D721Med (cell line): Measurements from ENCODE around the gene POLH.
"Not testable (repeated sequence)": the region's sequence is repeated elsewhere in the genome, so short reads cannot be mapped to it uniquely, and the experiment has no call there.

ENCODE experiments used
- DNase-seq: peaks from one replicate; pipeline ENCODE4 v3.0.0; 2011; ENCODE audit warnings: low spot score; ENCODE audit not compliant: insufficient read length
- FAIRE-seq: peaks from 2 replicates; lab custom pipeline; 2011; peaks lifted over from hg19 to GRCh38; lab: Jason Lieb, UNC
- CTCF ChIP-seq: IDR thresholded peaks from 2 replicates; pipeline ENCODE4 v1.5.1; 2012; ENCODE audit warnings: mild to moderate bottlenecking, control low read depth; ENCODE audit not compliant: insufficient read depth; ENCODE audit errors: missing control alignments

Gene POLH

DNA sequence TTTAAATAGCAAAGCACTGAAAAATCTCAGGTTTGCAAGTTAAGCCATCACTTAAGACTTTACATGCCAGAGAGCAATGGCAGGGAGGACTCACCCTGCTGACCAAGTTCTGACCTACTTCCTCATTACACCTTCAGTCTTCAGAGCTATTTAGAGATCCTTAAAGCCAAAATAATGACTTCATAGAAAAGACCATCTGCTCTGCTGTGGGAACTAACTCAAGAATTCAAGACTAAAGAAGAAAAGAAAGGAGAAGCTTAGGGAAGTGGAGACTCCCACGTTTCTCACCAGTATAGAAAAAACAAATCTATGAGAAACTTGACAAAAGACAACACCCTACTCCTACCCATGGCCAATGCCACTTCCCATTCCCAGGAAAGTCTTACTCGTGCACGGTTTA lies 28.8 kb upstream of the POLH start:
- TF ChIP-seq CTCF: no peak

GRCh38 chr6:43557620-43558019 lies 18.4 kb upstream of the POLH start:
- DNase-seq, FAIRE-seq: not testable (repeated sequence)

More for the DNA sequence above, 28.8 kb upstream of the POLH start:
- DNase-seq: no peak
- FAIRE-seq: no peak

DNA sequence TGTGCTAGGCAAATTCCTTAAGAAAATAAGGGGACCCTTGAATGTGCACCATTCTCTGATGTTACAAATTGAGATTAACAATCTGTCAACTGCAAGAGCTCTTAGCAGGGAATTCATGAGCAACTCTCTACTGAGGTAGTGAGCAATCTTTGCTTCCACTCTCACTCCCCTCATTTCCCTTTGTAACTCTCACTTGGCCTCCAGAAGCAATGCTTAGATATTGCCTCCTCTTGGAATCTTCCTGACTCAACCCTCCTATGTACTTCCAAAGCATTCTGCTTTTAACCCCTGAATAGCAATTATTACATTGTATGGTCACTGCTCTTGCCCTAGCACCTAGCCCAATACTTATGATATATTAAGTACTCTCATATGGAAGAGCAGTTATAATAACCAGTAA lies 16.7 kb upstream of the POLH start:
- DNase-seq (no peak), FAIRE-seq (no peak)
- no peak for TF ChIP-seq CTCF

DNA sequence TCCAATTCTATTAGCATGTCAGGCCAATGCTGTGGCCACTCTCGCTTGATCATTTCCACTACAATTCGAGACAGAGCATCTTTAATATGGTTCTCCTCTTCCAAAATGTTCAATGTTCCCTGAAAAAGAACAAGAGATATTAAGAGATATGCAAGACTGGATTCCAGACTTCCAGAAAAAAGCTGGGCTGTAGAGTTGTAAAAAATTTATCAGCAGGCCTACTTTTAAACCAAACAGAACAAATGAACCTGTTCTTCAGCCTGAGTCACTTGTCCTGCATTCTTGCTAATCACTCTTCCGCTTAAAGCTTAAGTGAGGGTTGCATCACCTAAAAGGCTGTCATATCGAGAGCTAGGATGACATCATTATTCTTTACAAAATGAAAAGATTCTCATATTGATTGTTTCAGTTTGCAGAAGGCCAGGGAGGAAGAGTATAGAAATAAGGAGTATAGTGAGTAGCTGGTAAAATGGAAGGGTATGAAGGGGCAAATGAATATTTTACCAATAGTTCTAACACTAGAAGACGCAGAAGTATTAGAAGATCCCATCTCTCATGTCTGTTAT lies 5.0 kb upstream of the POLH start:
- no peak for DNase-seq
- FAIRE-seq: no peak
- no peak for TF ChIP-seq CTCF

DNA sequence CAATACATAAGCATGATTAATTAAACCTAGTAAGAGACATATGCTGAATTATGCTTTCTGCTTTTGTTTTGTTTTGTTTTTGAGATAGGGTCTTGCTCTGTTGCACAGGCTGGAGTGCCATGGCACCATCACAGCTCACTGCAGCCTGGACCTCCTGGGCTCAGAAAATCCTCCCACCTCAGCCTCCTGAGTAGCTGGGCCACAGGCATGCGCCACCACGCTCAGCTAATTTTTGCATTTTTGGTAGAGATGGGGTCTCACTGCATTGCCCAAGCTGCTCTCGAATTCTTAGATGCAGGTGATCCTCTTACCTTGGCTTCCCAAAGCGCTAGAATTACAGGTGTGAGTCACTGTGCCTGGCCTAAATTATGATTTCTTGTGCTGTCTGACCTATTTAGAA lies 4.0 kb upstream of the POLH start:
- no peak for DNase-seq
- TF ChIP-seq CTCF: no peak
- FAIRE-seq: no peak

DNA sequence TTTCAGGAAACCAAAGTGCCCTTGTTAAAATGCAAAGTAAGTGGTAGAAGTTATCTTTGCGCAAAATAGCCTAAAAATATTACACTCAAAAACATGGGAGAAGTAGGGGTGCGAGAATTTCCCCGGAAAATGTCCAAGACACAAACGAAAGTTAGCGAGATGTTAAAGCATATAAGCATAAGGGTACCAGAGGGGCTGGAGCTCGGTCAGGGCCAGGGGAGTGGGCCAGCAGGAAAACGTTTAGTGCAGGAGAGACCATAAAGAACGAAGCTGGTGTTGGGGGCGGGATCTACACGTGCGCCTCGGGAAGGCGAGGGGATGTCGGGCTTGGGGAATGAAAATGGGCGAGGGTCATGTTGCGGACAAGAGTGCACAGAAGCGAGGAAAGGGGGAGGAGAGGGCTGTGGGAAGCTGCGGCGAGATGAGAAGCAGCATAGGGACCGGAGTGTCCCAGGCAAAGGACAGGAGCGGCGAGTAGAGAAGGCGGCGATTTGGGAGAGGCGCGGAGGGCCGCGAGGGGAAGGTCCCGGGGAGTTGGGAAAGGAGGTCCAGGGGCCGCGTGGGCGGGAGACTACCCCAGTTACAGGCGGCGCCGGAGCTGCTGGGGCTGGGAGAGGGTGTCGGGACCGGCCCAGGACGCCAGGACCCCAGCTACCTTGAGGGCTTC lies 747 bp upstream of the POLH start:
- DNase-seq: no peak
- no peak for TF ChIP-seq CTCF
- no peak for FAIRE-seq

DNA sequence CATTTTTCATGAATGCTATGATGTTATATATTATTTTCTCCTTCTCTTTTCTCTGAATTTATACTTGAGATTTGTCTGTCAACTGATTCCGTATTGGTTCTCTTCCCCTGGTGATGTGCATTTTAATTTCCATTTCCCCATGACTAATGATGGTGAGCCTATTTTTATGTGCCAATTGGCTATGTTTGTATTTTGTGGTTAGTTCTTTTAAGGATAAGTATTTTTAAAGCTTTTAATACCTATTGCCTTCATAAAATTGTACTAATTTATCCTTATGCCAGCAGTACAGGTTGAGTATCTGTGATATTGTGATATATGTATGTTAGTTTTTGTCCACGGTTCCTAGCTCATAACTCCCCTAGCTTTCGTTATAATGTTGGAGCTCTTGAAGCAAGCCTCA lies 2.8 kb downstream of the POLH start:
- DNase-seq: no peak
- no peak for FAIRE-seq
- TF ChIP-seq CTCF: no peak
